GM12878 (cell line): ENCODE data around the gene INCA1. TPM values are rescaled to one million over a fixed set of nuclear protein-coding genes. Genes with fewer than 3 reads are reported as not detected.

Experiments
- ASH2L ChIP-seq: fragments of 300-600, 200-600 bp; sonication (generic); IDR thresholded peaks from 2 replicates; pipeline ENCODE4 v1.6.1; 2017; ENCODE audit warnings: low read depth, mild to moderate bottlenecking, borderline replicate concordance
- E2F4 ChIP-seq: IDR thresholded peaks from 2 replicates; pipeline ENCODE4 v1.6.1; 2012; ENCODE audit warnings: low read depth, low read length, improper control_type of control experiment
- ETV6 ChIP-seq, 2 experiments: fragments of 450-650 bp in 1 of 2; IDR thresholded peaks in 1 of 2; conservative IDR thresholded peaks in 1 of 2; 2 replicates each; pipeline ENCODE4 v1.6.1; 2014; ENCODE audit warnings: antibody characterized with exemption in 1 of 2, borderline replicate concordance in 1 of 2, low read depth in 1 of 2, mild to moderate bottlenecking in 1 of 2, moderate library complexity in 1 of 2
- EZH2 ChIP-seq: IDR thresholded peaks from 2 replicates; pipeline ENCODE4 v1.6.1; 2012; ENCODE audit warnings: low read depth, mild to moderate bottlenecking, control low read depth, inconsistent platforms, low read length, borderline replicate concordance; ENCODE audit not compliant: control insufficient read depth
- GATAD2B ChIP-seq: fragments of 450-650 bp; conservative IDR thresholded peaks from 2 replicates; pipeline ENCODE4 v1.6.1; 2017; ENCODE audit warnings: low read depth, mild to moderate bottlenecking, moderate library complexity
- HDAC6 ChIP-seq: fragments of 200-600 bp; sonication (generic); IDR thresholded peaks from one replicate; pipeline ENCODE4 v1.8.0; 2017; ENCODE audit warnings: antibody characterized with exemption; ENCODE audit not compliant: unreplicated experiment
- HDGF ChIP-seq: fragments of 450-650 bp; IDR thresholded peaks from 2 replicates; pipeline ENCODE4 v1.6.1; 2016; ENCODE audit warnings: antibody characterized with exemption
- JUND ChIP-seq: IDR thresholded peaks from 2 replicates; pipeline ENCODE4 v1.6.1; 2012; ENCODE audit warnings: low read depth, mild to moderate bottlenecking, low read length, improper control_type of control experiment, moderate library complexity
- KLF5 ChIP-seq: fragments of 450-650 bp; IDR thresholded peaks from 2 replicates; pipeline ENCODE4 v1.6.1; 2014; ENCODE audit warnings: mild to moderate bottlenecking; ENCODE audit not compliant: partially characterized antibody
- LARP7 ChIP-seq: fragments of 450-650 bp; IDR thresholded peaks from 2 replicates; pipeline ENCODE4 v1.6.1; 2017; ENCODE audit warnings: mild to moderate bottlenecking
- NFIC ChIP-seq: IDR thresholded peaks from 2 replicates; pipeline ENCODE4 v1.6.1; 2012; ENCODE audit warnings: low read depth, mild to moderate bottlenecking, inconsistent platforms, low read length, moderate library complexity
- NFYA ChIP-seq: IDR thresholded peaks from 2 replicates; pipeline ENCODE4 v1.6.1; 2011; ENCODE audit warnings: low read depth, mild to moderate bottlenecking, low read length, improper control_type of control experiment, borderline replicate concordance
- NKRF ChIP-seq: fragments of 450-650 bp; conservative IDR thresholded peaks from 2 replicates; pipeline ENCODE4 v1.6.1; 2017; ENCODE audit warnings: mild to moderate bottlenecking, moderate library complexity
- PAX5 ChIP-seq: IDR thresholded peaks from 2 replicates; pipeline ENCODE4 v1.6.1; 2011; ENCODE audit warnings: low read depth, low read length, borderline replicate concordance
- SMC3 ChIP-seq: IDR thresholded peaks from 2 replicates; pipeline ENCODE4 v1.6.1; 2011; ENCODE audit warnings: low read length, improper control_type of control experiment, borderline replicate concordance
- SP1 ChIP-seq: IDR thresholded peaks from one replicate; pipeline ENCODE4 v1.6.1; 2011; ENCODE audit warnings: low read depth, low read length
- SUPT20H ChIP-seq: IDR thresholded peaks from 2 replicates; pipeline ENCODE4 v1.6.1; 2011; ENCODE audit warnings: low read depth, mild to moderate bottlenecking, low read length, moderate library complexity, borderline replicate concordance; ENCODE audit not compliant: control insufficient read depth
- TAF1 ChIP-seq: IDR thresholded peaks from 2 replicates; pipeline ENCODE4 v1.6.1; 2011; ENCODE audit warnings: mild to moderate bottlenecking, low read depth, low read length, borderline replicate concordance
- USF1 ChIP-seq: IDR thresholded peaks from 2 replicates; pipeline ENCODE4 v1.6.1; 2011; ENCODE audit warnings: borderline replicate concordance, low read depth, mild to moderate bottlenecking, moderate library complexity, mixed read lengths, low read length; ENCODE audit not compliant: insufficient read depth; ENCODE audit errors: extremely low read length
- WRNIP1 ChIP-seq: IDR thresholded peaks from 2 replicates; pipeline ENCODE4 v1.6.1; 2011; ENCODE audit warnings: low read depth, low read length, improper control_type of control experiment, borderline replicate concordance
- ZBTB4 ChIP-seq: fragments of 450-650 bp; formaldehyde crosslinking; IDR thresholded peaks from 2 replicates; pipeline ENCODE4 v1.4.0; 2022; ENCODE audit warnings: mild to moderate bottlenecking, moderate library complexity
- ZNF217 ChIP-seq: fragments of 450-650 bp; IDR thresholded peaks from 2 replicates; pipeline ENCODE4 v1.6.1; 2017; ENCODE audit warnings: antibody characterized with exemption, mild to moderate bottlenecking
- polyA plus RNA-seq, 11 experiments: library from polyadenylated mRNA; depleted of rRNA in 4 of 11; unstranded in 6 of 11; stranded (reverse) in 5 of 11; fragments of >200 nt; fragmentation: Nextera tagmentation in 4 of 11; fragmentation: Illumina TruSeq in 1 of 11; extraction: Ambion mirVana in 4 of 11; extraction: Trizol in 1 of 11; gene quantifications; 1 replicate in 1 of 11; 2 replicates in 10 of 11; pipeline versions ENCODE4 v1.2.1 to v1.2.3, GENCODE V29; 2011 to 2016; ENCODE audit warnings: inconsistent platforms in 2 of 11, missing spikeins in 2 of 11, low read depth in 1 of 11
- total RNA-seq, 4 experiments: library from RNA; depleted of rRNA in 3 of 4; stranded (reverse); fragments of >200 nt in 3 of 4; fragmentation: Illumina TruSeq in 1 of 4; extraction: Trizol in 1 of 4; gene quantifications; 2 replicates each; pipeline versions ENCODE4 v1.2.1 to v1.2.3, GENCODE V29; 2013 to 2021

INCA1 gene
- total and polyA plus RNA-seq, 10 of the 15 experiments (the other 5 are each of a cell fraction or from before 2014, with no cell fraction given) = 0.19 to 1.8 (median 0.45) TPM

DNA sequence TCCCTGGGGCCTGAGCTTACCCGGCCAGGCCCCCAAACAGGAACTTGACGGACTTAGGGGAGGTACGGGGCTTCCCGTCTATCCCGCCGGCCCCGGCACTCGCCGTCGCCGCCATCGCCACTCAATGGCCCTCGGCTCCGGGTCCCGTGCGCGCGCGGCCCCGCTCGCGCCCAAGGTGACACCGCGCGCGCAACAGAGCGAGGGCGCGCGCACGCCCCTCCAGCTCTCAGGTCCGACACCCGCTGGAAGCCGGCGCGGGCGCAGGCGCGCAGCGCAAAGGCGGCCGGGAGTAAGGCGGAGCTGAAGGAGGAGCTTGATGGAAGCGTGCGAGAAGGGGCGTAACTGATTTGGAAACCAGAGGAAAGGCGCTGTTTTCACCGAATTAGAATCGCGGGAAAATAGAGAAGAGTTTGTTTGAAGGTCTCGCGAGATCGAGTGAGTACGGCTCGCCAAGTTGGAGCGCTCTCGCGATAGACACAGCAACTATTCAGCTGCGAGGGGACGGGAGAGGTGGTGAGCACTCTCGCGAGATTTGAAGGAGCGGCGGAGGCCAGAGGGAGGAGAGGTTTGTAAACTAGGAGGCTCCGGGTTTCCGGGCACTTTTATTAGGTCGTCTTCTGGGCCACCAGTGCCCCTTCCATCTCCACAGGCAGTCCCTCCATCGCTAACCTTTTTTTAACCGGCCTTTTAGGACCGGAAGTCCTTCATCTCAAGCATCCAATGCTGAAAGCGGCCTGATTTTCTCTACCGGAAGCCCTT, 57.3 kb downstream of the INCA1 start, which contains the start of the genes RNF167 and SLC25A11 (continued):
- TF ChIP-seq ZBTB4 (CRISPR knock-in tag) (no peak), NFYA (no peak), ETV6 (conservative IDR thresholded peaks at IDR 0.05 in 1 of 2, IDR thresholded peaks at IDR 0.05 in 1 of 2; ENCODE audit: borderline replicate concordance in 1 of 2, low read depth in 1 of 2) (no peak), NKRF (peak; percentile 78), GATAD2B (peak; percentile 57; the same call in 1 of the 2 replicates), WRNIP1 (no peak), SP1 (no peak), NFIC (no peak), HDGF (peak; percentile 75; the same call in 1 of the 2 replicates), KLF5 (no peak), ZNF217 (no peak; the same call in 1 of the 2 replicates), HDAC6 (no peak), JUND (no peak), E2F4 (peak; percentile 38; the same call in 1 of the 2 replicates), SMC3 (no peak; the same call in 1 of the 2 replicates), TAF1 (peak; percentile 85), SUPT20H (no peak), USF1 (no peak), PAX5 (0 out of 2 replicates have a peak, but pooled peaks have one; percentile 34), EZH2 (no peak), LARP7 (peak; percentile 94), ASH2L (no peak)
